HG03060 (cell line): ENCODE data around the gene SLC2A4RG.
"Not testable (repeated sequence)": the region's sequence is repeated elsewhere in the genome, so short reads cannot be mapped to it uniquely, and the experiment has no call there.

Source experiments
- ATAC-seq: cut with Tn5 transposase; IDR thresholded peaks from one replicate; pipeline ENCODE4 v1.9.1; 2021; ENCODE audit warnings: low read depth, moderate number of reproducible peaks; ENCODE audit not compliant: unreplicated experiment

SLC2A4RG gene

GRCh38 chr20:63772781-63773518, 33.4 kb downstream of the SLC2A4RG start:
- ATAC-seq = no peak

- no peak for ATAC-seq
Measured at GRCh38 chr20:63773571-63774241, 34.1 kb downstream of the SLC2A4RG start.

GRCh38 chr20:63774306-63774705, 34.7 kb downstream of the SLC2A4RG start:
- ATAC-seq = no peak

- no peak for ATAC-seq
Measured at GRCh38 chr20:63775096-63775978, 35.8 kb downstream of the SLC2A4RG start.

- ATAC-seq = not testable (repeated sequence)
Measured at GRCh38 chr20:63776875-63777274, 37.3 kb downstream of the SLC2A4RG start.

GRCh38 chr20:63777614-63778013, 38.0 kb downstream of the SLC2A4RG start:
- no peak for ATAC-seq

- ATAC-seq = no peak
Measured at GRCh38 chr20:63778034-63778752, 38.6 kb downstream of the SLC2A4RG start.

GRCh38 chr20:63778857-63779256, 39.3 kb downstream of the SLC2A4RG start:
- ATAC-seq = no peak

- ATAC-seq = no peak
Measured at GRCh38 chr20:63781181-63781580, 41.6 kb downstream of the SLC2A4RG start.

- no peak for ATAC-seq
Measured at GRCh38 chr20:63782051-63782471, 42.5 kb downstream of the SLC2A4RG start.

GRCh38 chr20:63782521-63782971, 43.0 kb downstream of the SLC2A4RG start:
- ATAC-seq = no peak

GRCh38 chr20:63783970-63784369, 44.4 kb downstream of the SLC2A4RG start:
- no peak for ATAC-seq

GRCh38 chr20:63785691-63786131, 46.1 kb downstream of the SLC2A4RG start:
- no peak for ATAC-seq

GRCh38 chr20:63787302-63787701, 47.7 kb downstream of the SLC2A4RG start:
- ATAC-seq = no peak

GRCh38 chr20:63787749-63788148, 48.2 kb downstream of the SLC2A4RG start:
- ATAC-seq = no peak

GRCh38 chr20:63789836-63790571, 50.4 kb downstream of the SLC2A4RG start:
- no peak for ATAC-seq

GRCh38 chr20:63790572-63791168, 51.1 kb downstream of the SLC2A4RG start:
- no peak for ATAC-seq

GRCh38 chr20:63791497-63792156, 52.1 kb downstream of the SLC2A4RG start:
- no peak for ATAC-seq

- no peak for ATAC-seq
Measured at GRCh38 chr20:63792866-63793265, 53.3 kb downstream of the SLC2A4RG start.
